Activated T-cell treated with anti-CD3 and anti-CD28 coated beads, Interleukin-2, amount 50 U/mL, for 1 hour (primary cell): ENCODE data around the gene MROH2A.

Experiments used
- DNase-seq: peaks from one replicate; pipeline ENCODE4 v3.0.0-alpha.2; 2020

MROH2A gene

GRCh38 chr2:233839447-233839820 is 61.3 kb downstream of the MROH2A start:
- no peak for DNase-seq

DNA sequence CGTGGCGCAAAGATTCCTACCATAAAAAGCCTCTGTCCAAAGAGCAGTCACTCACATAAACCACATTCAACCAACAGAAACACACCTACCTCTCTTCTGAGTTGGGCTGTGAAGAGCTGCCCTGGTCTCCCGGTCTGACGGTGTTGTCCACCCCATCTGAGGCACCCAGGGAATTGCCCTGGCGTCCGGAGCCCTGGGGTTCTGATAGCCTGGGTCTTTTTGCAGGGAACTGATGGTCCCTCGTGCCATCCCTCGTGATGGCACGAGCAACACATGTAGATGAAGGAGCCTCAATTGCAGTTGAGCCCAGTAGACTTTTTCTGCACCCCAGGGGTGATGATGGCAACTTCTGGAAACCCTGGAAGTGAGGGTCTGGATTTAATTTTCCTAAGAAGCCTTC is 62.4 kb downstream of the MROH2A start:
- DNase-seq = no peak

- DNase-seq = no peak
Measured at GRCh38 chr2:233841183-233841582, 63.1 kb downstream of the MROH2A start.

DNA sequence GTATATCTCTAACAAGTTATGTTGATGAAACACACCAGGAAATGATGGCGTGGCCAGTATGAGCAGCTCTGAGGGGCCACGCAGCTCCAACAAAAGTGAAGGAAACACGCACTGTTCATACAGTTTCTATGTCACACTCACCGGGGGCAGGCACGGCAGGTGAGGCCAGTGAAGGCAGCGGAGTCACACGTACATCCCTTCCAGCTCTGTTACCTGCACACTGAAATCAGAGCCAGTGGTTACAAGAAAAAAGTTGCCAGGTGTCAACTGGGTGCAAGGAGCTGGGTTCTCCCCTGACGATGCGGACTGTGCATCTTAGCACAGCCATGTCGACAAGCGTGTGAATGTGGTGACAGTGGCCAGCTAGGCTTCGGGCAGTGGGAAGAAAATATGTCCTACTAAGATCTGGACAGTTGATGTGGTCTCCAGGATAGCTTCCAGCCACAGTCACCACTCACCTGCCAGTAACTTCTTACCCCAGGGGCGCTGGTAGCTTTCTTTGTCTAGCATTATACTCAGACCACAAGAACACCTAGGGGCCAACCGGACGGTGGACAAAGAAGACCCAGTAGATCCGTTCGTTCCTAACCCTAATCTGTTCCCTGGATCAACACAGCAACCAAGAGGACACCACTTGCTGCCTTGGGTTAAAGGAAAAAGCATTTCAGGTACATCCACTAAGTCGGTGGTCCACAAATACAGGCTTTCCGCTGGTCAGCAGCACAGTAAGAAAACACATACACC is 66.1 kb downstream of the MROH2A start:
- no peak for DNase-seq

GRCh38 chr2:233844836-233845235 is 66.7 kb downstream of the MROH2A start:
- no peak for DNase-seq

DNA sequence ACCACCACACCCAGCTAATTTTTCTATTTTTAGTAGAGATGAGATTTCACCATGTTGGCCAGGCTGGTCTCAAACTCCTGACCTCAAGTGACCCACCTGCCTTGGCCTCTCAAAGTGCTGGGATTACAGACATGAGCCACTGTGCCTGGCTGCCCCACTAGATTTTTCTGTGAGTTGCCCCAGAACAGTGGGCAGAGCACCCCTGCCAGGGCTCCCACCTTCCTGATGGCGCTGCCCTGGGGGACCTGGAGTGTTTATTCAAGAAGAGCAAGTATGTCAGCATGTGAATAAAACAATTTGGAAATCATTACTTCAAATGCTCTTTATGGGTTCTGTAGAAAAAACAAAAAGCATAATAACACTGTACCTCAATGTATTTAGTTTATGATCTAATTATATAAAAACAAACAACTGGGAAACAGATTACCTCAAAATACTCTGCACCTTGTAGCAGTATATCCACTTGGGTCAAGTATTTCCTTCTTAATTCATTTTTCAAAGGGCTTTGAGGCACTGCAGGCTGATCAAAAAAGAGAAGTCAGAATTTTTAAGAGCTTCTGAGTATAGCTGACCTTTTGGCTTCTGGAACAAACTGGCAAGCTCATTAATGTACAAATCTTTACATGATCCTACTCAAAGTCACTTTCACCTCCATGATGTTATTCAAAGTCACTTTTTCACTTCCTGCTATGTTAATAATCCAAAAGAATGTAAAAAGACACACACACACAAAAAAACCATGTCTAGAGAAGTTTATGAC is 67.4 kb downstream of the MROH2A start:
- no peak for DNase-seq

GRCh38 chr2:233846387-233847247 is 68.5 kb downstream of the MROH2A start:
- no peak for DNase-seq

GRCh38 chr2:233847248-233847898 is 69.2 kb downstream of the MROH2A start:
- no peak for DNase-seq

- no peak for DNase-seq
Measured at GRCh38 chr2:233848276-233848675, 70.1 kb downstream of the MROH2A start.

DNA sequence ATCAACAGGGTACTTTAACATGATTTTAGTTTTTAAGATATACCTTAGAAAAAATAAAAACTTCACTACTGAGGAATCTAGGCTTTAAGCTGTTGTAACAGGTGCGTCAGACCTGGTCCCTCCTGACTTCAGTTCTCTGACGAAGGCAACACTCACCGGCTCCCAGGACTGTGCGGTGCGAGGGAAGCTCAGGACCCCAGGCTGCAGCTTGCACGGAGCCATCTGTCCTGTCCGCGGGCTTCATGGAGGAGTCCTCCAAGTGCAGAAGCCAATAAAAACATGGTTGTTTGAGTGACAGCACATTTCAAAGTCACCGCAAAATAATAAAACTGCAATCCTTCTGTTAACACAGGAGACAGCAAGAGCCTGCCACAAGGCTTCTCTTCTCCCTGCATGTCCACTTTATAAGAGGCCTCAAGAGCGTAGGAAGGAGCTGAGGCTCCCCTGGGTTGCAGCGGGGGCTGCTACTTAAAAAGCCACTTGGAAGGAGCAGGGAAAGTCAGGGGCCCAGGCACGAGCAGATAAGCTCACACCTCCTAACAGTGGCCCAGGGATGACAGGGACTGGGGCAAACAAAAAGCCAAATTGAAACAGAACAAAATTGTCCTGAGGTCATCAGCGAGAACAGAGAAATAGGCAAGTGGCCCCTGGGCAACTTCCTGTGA is 71.6 kb downstream of the MROH2A start:
- DNase-seq = no peak

DNA sequence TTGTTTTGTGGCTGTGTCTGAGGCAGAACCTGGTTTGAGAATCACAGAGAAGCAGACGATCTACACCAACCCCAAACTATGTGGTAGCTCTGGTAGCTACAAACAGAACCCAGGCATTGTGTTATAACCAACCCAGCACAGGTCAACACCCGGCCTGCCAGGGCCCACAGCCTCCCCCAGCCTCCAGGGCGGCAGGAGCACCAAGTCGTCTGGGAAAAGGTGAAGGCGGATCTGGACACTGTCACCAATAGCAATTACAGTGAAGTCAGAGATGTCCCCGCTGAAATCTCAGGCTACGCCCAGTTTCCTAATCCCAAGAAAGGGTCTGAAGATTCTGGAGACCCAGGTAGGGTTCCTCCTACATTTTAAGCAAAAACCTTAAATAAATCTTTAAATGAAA is 72.6 kb downstream of the MROH2A start:
- DNase-seq = no peak

GRCh38 chr2:233851169-233851568 is 73.0 kb downstream of the MROH2A start:
- DNase-seq = no peak

- DNase-seq = no peak
Measured at GRCh38 chr2:233852056-233852455, 73.9 kb downstream of the MROH2A start.

GRCh38 chr2:233853353-233853752 is 75.2 kb downstream of the MROH2A start:
- DNase-seq = no peak

DNA sequence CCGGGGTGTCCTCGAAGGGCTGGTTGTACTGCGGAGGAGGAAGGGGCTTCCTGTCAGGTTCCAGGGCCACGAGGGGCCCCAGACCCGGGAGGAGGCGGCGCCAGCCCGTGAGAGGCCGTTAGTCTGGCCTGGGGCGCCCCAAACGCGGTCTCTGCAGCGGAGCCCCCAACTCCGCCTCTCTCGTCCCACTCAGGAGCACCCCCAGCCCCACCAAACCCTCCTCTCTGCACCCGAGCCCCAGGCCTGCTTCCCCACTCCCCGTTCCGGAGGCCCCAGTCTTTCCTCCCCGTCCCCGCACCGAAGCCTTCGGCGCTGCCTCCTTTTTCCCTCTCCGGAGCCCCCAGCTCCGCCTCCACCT is 75.7 kb downstream of the MROH2A start:
- no peak for DNase-seq

- peak; percentile 84 for DNase-seq
Measured at GRCh38 chr2:233854241-233854981, 76.3 kb downstream of the MROH2A start, which contains the start of gene HJURP. TSS of gene HJURP (minus strand) at chr2:233854535. CDS start at chr2:233854500, 35 bp downstream.

GRCh38 chr2:233855345-233855744 is 77.2 kb downstream of the MROH2A start:
- no peak for DNase-seq

GRCh38 chr2:233856184-233856583 is 78.1 kb downstream of the MROH2A start:
- DNase-seq = no peak

DNA sequence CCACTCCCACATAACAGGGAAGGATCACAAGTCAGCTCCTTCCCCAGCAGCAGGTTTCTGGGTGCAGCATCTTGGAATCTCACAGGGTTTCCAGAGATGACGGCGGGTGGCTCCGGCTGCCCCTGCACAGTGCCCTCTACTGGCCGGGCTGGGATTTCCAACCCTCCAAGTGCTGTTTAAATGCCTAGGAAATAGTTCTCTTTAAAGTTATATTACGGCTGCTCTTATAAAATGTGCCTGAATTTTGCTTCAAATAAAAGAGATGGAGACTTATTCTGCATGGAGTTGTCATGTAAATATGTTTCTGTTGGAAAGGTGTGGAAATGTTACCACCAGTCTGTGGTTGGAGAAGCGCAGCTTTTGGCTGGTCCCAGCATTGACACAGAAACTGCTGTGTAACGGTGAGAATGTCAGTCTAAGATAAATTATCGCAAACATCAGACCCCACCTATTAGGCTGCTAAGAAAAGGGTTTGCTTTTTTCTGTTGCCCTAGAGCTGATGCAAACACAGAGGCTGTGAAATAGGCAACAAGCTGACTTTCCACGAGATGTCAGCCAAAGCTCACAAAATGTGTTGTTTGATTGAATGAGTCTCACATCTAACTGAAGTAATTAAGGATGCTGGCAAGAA is 79.5 kb downstream of the MROH2A start:
- DNase-seq = peak; percentile 65

DNA sequence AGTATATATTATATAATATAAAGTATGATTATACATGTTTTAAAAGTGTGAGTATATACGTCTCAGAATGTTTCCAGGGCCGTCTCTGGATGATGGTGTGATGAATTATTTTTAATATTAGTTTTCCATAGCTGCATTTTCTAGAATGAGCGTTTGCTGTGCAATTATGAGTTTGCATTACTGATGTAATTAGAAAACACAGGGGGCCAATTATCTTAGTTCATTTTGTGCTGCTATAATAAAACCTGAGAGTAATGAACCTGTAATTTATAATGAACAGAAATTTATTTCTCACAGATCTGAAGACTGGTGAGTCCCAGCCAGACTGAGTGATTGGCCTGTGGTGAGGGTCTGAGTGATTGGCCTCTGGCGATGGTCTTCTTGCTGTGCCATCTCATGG is 80.2 kb downstream of the MROH2A start:
- DNase-seq = no peak

- DNase-seq = no peak
Measured at GRCh38 chr2:233862261-233862768, 84.2 kb downstream of the MROH2A start.
